CD4-positive, alpha-beta T cell treated with Interleukin-12 subunit alpha and Interleukin-12 subunit beta, for 1 hour (primary cell): ENCODE data around the gene CARNS1.
"Not testable (repeated sequence)": the region's sequence is repeated elsewhere in the genome, so short reads cannot be mapped to it uniquely, and the experiment has no call there.

ENCODE experiments used
- DNase-seq: peaks from one replicate; pipeline ENCODE4 v3.0.0-alpha.2; 2020

Gene CARNS1

GRCh38 chr11:67448220-67448609, 32.7 kb downstream of the CARNS1 start:
- DNase-seq, result no peak

- no peak for DNase-seq
These were observed 33.8 kb downstream of the CARNS1 start for GRCh38 chr11:67449116-67449844.

GRCh38 chr11:67450796-67451657, 35.5 kb downstream of the CARNS1 start:
- DNase-seq, result no peak

GRCh38 chr11:67451658-67451976, 36.1 kb downstream of the CARNS1 start:
- no peak for DNase-seq

- no peak for DNase-seq
These were observed 36.9 kb downstream of the CARNS1 start, which contains the start of gene GPR152 for GRCh38 chr11:67452141-67452952. GPR152 (minus strand) TSS chr11:67452729; CDS start chr11:67452724, 5 bp downstream.

GRCh38 chr11:67453816-67454732, 38.6 kb downstream of the CARNS1 start:
- DNase-seq, result no peak

- no peak for DNase-seq
These were observed 39.6 kb downstream of the CARNS1 start, which contains the start of gene CABP4 for GRCh38 chr11:67455054-67455453. CABP4 (plus strand) TSS chr11:67455354; CDS start chr11:67455424, 70 bp downstream.

GRCh38 chr11:67456068-67456705, 40.7 kb downstream of the CARNS1 start:
- DNase-seq, result no peak

- DNase-seq, result no peak
These were observed 42.0 kb downstream of the CARNS1 start for GRCh38 chr11:67457453-67457852.

- DNase-seq, result no peak
These were observed 42.8 kb downstream of the CARNS1 start for GRCh38 chr11:67458266-67458665.

- no peak for DNase-seq
These were observed 47.7 kb downstream of the CARNS1 start for GRCh38 chr11:67463186-67463585.

GRCh38 chr11:67463680-67464410, 48.4 kb downstream of the CARNS1 start:
- DNase-seq, result no peak

- peak; percentile 96 for DNase-seq
These were observed 49.1 kb downstream of the CARNS1 start for GRCh38 chr11:67464411-67465188.

- no peak for DNase-seq
These were observed 49.7 kb downstream of the CARNS1 start for GRCh38 chr11:67465189-67465510.

GRCh38 chr11:67465530-67465929, 50.1 kb downstream of the CARNS1 start:
- DNase-seq, result not testable (repeated sequence)

GRCh38 chr11:67466367-67466766, 50.9 kb downstream of the CARNS1 start:
- DNase-seq, result no peak

GRCh38 chr11:67466962-67467771, 51.7 kb downstream of the CARNS1 start:
- no peak for DNase-seq

GRCh38 chr11:67468056-67468455, 52.6 kb downstream of the CARNS1 start:
- DNase-seq, result no peak

GRCh38 chr11:67468456-67468758, 52.9 kb downstream of the CARNS1 start:
- no peak for DNase-seq
